NCI-H2171 (cell line): Measurements from ENCODE around the gene SLC6A2.
"Not testable (repeated sequence)": the region's sequence is repeated elsewhere in the genome, so short reads cannot be mapped to it uniquely, and the experiment has no call there.

Source experiments
- DNase-seq: peaks from one replicate; lab custom pipeline; 2025; lab: John Stamatoyannopoulos, UW

The SLC6A2 gene

DNA sequence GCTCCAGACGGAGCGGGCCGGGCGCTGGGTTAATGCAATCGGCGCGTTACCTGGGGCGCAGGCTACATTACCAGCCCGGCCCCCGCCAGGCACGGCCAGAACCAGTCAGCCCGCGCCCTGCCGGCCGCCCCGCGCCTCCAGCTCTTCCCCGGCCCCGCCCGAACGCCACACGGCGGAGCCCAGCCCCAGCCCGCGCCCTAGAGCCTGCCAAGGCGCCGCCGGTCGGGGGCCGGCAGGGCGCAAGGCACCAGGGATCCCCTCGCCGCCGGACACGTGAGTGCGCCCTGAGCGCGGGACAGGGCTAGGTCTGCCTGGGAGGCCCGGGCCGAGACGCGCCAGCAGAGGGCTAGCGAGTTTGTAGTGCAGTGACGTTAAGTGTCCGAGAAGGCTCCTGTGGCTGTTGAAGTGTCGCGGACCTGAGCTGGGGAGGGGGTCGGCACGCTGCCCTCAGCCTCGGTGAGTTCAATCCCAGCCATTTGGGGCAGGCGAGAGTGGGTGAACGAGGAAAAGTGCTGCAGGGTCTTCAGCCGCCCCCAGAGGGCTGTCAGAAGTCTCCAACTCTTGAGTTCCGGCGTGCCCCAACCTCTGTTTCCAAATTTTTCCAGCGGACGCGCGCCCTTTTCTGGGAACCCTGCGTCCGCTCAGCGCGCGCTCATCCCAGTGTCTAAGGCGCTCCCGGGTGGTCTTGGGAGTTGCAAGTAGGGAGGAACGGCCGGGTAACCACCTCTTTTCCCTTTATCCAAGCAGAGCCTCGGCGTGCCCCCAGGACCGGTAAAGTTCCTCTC is at the start of gene SLC6A2:
Gene SLC6A2, plus strand, starts transcription at position 92 of the 785 bp plus-strand sequence. CDS start 707 bp downstream, outside the sequence.
- DNase-seq: no peak

DNA sequence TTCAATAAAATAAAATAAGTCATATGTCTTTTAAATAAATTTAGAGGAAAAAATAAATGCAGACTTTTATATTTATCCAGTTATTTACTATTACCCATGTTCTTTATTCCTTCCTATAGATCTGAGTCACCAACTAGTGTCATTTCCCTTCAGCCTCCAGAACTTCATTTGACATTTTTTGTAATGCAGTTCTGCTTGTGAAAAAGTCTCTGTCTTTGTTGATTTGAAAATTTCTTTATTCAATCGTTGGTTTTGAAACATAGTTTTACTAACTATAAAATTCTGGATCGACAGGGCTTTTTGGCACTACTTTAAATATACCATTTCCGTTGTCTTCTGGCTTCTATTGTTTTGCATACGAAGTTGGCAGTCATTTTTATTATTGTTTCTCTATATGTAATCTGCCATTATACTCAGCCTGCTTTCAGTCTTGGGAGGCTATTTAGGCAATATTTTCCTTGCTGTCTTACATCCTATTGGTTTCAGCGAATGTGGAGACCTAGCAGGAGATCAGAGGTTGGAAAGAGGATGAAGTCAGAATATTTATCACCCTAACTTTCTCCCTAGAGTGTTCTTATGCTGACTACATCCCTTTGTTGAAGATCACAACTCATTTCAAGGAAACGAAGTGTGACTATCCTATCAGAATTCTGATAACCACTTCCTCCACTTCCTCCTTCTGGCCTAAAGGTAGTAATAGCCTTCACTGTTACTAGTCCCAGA is 42.0 kb upstream of the SLC6A2 start:
- DNase-seq: no peak

DNA sequence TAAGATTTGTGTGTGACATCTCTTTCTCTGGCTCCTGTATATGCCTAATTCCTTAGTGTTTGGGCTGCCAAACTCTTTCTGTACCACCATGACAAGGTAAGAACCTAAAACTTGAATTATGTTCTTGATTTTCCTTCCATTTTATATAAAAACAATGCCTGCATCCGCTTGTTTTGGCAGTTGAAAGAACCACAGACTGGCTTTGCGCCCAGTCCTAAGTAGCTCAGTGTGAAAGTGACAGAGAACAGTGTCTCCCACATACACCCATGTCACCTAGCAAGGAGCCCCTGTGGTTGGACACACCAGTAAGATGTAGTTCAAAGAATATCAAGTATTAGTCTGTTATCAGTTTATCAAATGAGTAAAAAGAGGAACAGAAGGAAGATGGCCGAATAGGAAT is 40.7 kb upstream of the SLC6A2 start:
- no peak for DNase-seq

DNA sequence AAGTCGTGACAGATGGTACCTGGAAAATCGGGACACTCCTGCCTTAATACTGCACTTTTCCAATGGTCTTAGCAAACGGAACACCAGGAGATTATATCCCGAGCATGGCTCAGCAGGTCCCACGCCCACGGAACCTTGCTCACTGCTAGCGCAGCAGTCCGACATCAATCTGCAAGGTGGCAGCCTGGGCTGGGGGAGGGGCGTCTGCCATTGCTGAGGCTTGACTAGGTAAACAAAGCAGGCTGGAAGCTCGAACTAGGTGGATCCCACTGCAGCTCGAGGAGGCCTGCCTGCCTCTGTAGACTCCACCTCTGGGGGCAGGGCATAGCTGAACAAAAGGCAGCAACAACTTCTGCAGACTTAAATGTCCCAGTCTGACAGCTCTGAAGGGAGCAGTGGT is 40.1 kb upstream of the SLC6A2 start:
- not testable (repeated sequence) for DNase-seq

DNA sequence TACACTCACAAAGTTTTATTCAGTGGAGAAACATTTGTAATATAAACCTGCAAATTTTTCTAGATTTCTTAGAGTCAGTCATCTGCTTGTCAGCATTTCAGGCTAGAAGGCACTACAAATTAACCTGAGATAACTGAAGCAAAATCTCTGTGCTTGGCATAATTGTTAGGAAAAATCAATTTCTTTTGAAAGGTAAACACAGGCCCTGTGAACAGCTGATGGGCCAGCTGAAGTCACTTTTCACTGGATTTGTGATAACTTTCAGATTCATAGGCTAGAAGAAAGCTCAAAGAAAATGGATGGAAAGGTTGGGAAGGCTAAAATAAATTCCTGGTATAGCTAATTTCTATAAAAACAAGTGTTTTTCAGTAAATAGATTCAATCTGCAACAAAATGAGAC is 34.0 kb upstream of the SLC6A2 start:
- DNase-seq: no peak

DNA sequence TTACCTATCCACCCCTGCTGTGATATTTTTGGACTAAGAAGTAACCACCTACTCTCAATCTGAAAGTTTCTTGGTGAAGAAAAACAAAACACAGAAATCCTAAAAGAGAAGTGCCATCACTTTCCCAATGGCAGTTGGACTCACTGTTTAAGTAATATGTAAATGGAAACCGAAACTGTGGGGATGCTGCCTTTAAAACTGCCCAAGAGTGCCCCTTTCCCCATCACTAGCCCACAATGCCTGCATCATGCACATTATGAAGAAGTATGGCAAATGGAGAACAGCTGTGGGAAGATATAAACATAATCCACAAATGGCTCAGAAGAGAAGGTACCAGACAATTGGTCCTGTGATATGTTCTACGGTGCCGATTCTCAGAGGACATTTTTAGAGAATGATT is 33.5 kb upstream of the SLC6A2 start:
- no peak for DNase-seq

DNA sequence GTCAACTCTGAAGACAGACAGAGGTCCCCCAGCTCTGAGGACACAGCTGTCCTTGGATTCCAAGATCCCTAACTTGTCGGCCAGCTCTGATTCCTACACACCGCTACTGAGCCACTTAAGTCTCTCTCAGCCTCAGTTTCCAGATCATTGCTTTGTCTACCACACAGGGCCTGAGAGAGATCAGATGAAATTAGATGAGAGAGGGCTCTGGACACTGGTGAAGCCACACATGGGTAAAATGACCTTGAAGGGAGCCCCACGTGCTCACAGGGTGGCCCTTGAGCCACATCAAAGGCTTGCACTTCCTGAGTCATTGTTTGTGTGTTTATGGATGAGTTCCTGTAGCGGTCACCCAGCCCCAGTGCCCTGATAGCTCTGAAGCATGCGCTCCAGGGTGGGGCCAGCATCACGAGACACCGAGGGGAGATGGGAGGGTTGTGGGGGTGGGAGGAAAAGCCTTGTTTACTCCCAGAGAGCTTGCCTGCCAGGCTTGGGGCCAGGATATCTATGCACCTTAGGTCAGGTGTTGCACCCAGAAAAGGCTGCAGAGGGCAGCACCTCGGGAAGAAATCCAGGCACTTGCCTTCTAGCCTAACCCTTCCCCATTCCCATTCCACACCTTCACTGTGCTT is 32.7 kb upstream of the SLC6A2 start:
- DNase-seq: no peak

DNA sequence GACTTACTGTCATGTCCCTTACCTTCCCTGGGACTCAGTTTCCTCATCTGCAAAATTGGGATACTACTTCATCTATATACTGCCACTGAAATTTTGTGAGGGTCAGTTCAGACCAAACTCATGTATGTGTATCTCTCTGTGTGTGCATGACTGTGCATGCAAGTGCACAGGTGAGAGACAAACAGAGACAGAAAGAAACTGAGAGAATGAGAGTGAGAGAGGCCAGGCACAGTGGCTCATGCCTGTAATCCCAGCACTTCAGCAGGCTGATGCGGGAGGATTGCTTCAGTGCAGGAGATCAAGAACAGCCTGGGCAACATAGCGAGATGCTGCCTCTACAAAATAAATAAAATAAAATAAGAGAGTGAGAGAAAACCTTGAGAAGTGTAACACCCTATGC is 32.1 kb upstream of the SLC6A2 start:
- DNase-seq: no peak

DNA sequence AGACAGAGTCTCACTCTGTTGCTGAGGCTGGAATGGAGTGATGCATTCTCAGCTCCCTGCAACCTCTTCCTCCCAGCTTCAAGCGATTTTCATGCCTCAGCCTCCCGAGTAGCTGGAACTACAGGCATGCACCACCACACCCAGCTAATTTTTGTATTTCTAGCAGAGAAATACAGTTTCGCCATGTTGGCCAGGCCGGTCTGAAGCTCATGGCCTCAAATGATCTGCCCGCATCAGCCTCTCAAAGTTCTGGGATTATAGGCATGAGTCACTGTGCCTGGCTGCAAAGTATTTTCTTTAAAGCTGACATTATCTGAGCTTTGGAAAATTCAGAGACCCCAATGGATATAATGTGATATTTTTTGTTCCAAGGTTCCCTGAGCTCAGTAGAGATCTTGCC is 31.1 kb upstream of the SLC6A2 start:
- DNase-seq: no peak

DNA sequence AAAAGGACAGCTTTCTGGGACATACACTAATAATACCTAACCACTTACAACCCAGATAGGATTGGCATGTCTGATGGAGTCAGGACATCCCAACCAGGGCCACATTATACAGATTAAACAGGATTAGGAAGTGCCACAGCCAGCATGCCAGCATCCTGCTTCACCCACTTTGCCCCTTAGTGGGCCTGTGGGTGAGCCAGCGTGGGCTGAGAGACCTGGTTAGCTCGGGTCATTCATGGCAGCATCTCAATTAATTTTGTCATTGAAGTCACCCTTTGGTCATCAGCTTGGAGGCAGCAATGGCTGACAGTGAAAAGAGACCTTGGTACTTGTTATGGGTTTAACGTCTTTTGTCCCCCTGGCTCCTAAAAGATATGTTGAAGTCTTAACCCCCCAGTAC is 29.9 kb upstream of the SLC6A2 start:
- DNase-seq: no peak

DNA sequence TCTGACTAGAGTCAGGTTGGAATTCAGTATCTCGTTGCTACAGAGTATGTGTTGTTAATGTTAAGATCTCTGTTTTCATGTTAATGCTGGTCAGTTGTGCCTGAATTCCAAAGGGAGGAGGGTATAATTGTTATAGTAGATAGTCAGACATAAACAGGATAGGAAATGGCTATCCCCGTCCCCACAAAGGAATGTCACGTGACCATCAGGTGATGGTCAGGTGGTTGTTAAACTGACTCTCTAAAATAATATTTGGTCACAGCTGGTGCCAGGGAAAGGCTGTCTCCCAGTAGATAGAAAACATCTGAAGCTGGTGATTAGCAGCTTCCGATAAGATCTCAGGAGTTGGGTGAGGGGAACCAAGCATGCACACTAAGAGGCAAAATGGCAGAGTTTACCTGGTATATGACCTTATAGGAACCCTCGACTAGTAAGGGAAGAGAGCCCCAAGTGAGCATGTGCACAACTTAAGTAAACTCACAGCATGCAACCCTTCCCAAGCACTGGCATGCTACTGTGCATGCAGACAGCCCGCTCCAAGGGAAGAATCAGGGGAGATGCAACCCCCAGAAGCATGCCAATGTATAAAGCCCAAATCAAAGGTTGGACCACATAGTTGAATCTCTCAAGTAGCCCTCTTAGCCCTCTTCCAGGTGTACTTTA is 27.4 kb upstream of the SLC6A2 start:
- DNase-seq: no peak

DNA sequence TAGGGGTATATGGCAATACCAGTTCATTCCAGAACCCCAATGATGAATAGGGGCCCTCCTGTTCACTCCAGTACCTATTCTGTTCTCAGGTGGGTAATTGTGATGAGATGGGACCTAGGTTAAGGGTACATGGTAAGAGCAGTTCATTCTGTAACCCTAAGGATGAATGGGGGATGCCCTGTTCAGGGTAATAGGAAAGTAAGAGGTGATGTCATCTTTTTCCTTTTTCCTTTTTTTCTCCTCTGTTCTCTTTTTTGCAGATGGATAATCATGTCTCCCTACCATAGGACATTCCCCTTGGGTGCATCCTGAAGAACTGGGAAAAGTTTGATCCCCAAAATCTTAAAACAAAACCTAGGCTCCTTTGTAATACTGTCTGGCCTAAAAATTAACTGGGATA is 25.0 kb upstream of the SLC6A2 start:
- DNase-seq: no peak

DNA sequence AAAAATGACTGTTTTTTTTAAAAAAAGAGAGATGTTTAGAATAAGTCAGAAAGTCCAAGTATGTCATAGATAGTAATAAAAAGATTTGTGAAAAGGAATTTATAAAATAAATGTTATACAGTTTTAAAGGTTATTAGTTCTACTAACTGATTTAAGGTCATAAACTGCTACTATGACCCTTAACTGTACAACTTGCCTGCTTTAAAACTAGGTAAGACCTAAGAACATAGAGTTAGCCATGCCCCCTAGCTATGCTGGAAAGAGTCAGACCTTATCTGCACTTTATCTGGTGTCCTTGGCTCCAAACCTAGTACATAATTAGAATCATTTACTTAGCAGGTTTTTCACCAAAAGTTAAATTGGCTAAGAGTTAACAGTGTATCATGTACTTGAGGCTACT is 23.5 kb upstream of the SLC6A2 start:
- DNase-seq: no peak

DNA sequence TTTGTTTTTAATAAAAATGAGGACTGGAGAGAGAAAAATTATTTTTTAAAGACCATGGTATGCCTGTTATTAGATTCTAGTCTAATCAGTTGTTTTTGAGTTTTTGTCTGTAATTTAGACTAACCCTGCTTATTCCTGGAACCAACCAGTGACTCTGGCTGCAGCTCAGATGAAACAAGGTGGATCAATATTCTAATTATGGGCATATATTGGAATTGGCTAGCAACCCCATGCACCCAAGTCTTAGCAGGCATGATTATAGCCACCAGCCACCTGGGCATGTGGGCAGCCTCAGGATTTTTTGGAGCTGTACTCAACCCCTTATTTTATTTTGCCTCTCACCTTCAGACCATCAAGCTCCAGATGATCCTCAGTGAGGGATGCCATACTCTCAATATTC is 21.6 kb upstream of the SLC6A2 start:
- DNase-seq: no peak

DNA sequence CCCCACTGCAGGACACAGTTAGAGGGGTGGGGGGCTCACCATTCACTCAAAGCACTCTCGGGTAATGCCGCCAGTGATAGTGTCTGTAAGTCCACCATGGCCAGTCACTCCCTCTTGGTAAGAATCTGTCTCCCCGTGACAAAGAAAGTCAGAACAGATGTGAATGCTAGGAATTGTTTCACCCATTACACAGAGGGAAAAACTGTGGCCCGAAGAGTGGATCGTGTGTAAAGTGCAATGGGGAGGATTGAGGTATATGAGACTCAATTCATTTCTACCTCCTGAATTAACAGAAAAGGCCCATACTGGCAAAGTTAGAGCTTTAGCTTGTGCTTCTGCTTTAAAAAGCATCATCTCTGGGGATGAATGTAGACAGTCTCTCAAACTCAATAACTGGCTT is 17.5 kb upstream of the SLC6A2 start:
- DNase-seq: no peak

DNA sequence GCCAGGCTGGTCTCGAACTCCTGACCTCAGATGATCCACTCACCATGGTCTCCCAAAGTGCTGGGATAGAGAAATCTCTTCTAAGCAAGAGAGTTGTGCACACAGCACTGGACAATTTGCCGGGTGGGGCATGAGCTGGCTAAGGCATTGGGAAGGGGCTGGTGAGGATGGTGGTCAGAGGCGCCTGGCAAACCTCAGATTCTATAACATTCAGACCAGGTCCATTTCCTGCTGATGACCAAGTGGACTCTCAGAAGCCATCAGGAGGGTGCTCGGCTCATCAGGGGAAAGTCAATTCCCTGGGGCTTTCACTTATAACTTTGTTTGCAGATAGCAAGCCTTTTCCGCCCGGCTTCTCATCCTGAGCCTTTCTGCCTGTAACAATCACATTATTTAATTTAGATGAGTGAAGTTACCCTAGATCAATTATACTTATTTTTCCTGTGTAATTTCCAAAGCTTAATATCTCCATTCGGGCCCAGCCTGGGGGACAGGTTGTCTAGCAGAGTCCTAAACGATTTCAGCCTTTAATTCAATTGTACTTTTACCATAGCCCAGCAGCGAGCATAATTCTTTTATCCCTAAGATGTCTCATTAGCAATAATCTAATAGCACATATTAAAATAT is 15.0 kb upstream of the SLC6A2 start:
- no peak for DNase-seq

DNA sequence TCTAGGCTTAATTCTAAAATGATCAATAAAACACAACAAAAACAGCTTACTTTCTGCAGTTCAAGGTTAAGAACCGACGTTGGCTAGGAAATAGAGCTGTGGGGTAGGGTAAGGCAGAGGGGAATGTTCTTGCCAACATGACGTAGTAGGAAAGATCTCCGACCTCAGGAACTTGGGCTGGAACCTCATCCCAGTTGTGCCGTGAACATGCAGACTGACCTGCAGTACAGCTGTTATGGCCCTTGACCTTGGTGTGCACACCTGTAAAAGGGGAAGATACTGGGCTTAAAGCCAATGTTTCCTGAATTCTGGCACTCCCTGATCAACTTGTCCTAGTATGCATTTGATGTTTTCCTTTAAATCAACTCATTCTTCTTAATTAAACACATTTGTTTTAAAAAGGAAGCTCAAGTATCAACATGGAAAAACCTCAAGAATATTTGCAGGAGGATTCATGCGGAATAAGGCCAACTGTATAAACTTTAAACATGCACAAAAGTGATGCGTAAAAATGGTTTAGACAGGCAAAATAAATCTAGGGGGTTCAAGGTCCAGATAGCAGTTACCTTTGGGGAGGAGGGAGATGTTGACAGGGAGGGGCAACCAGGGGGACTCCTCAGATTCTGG is 14.2 kb upstream of the SLC6A2 start:
- no peak for DNase-seq

DNA sequence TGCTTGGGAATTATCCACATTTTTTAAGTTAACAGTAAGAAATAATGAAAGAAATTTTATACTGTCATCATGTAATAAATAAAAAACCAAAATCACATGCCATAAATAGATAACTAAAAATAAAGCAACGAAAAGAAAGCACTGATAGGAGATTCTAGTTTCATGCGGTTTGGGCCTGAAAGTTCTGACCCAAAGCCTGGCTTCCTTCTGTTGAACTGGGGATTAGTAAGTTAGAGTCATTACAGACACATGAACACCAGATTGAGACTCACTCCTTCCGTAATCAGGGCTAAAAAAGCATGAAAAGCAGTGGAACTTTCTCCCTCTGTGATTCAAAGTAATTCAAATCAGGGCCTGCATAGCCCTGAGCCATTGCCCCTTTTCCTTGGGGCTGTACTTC is 13.2 kb upstream of the SLC6A2 start:
- DNase-seq: no peak

DNA sequence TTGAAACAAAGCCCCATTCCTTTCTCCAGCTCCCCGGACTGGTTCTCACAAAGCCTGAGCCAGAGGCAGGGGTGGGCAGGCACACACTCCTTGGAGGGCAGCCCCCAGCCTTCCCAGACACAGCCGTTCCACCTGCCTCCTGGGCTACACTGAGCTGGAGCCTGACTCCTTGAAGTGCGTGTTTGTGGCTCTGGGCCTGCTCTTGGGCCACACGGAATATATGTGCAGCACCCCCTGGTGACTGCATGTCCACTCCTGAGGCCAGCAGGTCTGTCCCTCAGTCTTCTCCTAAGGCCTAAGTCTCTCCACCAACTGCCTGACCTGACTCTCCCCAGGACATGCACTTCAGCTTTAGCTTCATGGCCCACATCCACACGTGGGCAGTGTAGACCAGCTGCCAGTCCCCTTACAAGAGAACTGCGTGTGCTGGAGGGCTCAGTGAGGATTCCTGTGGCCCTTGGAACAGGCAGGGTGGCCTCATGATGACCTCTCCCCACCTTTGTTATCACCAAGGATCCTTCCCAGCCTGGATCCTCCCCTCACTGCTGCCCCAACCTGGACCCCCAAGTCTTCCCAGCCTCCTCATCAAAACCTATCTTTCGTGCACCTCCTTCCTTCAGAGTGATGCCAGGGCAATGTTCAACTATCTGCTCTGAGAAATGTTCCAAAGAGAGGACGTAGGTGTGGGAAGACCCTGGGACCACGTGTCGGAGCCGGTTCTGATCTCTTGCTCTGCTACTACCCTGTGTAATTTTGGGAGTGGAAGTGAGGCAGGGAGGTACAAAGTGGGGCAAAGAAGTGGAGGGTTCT is 12.4 kb upstream of the SLC6A2 start:
- no peak for DNase-seq

DNA sequence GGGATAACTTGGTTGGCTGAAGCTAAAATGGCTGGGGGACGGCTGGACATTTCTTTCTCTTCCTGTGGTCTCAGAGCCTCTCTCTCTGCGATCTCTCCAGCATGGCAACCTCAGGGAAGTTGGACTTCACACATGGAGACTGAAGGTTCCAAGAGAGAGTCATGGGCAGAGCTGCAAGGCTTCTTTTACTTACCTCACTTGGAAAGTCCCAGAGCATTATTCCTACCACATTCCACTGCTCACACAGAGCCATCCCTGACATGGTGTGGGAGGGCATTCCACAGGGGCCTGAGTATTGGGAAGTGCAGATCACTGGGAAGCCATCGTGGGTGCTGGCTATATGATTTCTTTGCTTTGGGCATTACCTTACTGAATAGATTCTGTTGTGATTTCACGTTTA is 9.8 kb upstream of the SLC6A2 start:
- DNase-seq: no peak

DNA sequence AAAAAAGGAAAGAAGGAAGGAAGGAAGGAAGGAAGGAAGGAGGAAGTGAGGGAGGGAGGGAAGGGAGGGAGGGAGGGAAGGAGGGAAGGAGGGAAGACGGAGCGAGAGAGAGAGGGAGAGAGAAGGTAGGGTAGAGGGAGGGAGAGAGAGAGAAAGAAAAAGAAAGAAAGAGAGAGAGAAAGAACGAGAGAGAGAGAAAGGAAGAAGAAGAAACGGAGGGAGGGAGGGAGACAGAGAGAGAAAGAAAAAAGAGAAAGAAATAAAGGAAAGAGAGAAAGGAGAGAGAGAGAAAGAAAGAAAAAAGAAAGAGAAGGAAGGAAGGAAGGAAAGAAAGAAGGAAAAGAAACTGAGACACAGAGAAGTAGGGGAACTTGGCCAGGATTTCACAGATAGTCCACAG is 8.4 kb upstream of the SLC6A2 start:
- no peak for DNase-seq
